WERI-Rb-1 (cell line): Measurements from ENCODE around the gene NRXN3.

ENCODE experiments used
- DNase-seq: peaks from one replicate; pipeline ENCODE4 v3.0.0-alpha.2; 2020
- H3K27ac ChIP-seq: fragments of 250-450 bp; sonication (Bioruptor Pico); 2 replicates; pipeline ENCODE4 v1.5.1; 2020; ENCODE audit warnings: mild to moderate bottlenecking, moderate library complexity
- H3K27me3 ChIP-seq: fragments of 250-450 bp; sonication (Bioruptor Pico); 2 replicates; pipeline ENCODE4 v1.5.1; 2021; ENCODE audit warnings: mild to moderate bottlenecking, low read depth, moderate library complexity; ENCODE audit not compliant: insufficient read depth, severe bottlenecking
- H3K36me3 ChIP-seq: fragments of 250-450 bp; sonication (Bioruptor Pico); 2 replicates; pipeline ENCODE4 v1.5.1; 2020; ENCODE audit warnings: mild to moderate bottlenecking, moderate library complexity
- H3K4me3 ChIP-seq: 2 replicates; pipeline ENCODE4 v1.5.1; 2011; ENCODE audit warnings: low read depth, mild to moderate bottlenecking, control low read depth, low read length
- H3K9me3 ChIP-seq: fragments of 250-450 bp; sonication (Bioruptor Pico); 2 replicates; pipeline ENCODE4 v1.5.1; 2021; ENCODE audit warnings: mild to moderate bottlenecking, moderate library complexity; ENCODE audit not compliant: severe bottlenecking
- CTCF ChIP-seq: IDR thresholded peaks from 2 replicates; pipeline ENCODE4 v1.5.1; 2011; ENCODE audit warnings: low read depth, mild to moderate bottlenecking, control low read depth, inconsistent platforms, low read length

The NRXN3 gene

GRCh38 chr14:78175412-78175811, 5.2 kb downstream of the NRXN3 start:
- H3K27me3 ChIP-seq: no peaks in the 10 kb centered on the region
- no peak overlapping the region for H3K4me3 ChIP-seq
- H3K9me3 ChIP-seq: no peaks in the 10 kb centered on the region
- H3K36me3 ChIP-seq: no peaks in the 10 kb centered on the region
- H3K27ac ChIP-seq: no peak overlapping the region
- DNase-seq: no peak
- no peak for TF ChIP-seq CTCF

GRCh38 chr14:78178071-78178470, 7.9 kb downstream of the NRXN3 start:
- Histone ChIP-seq H3K27ac (no peak overlapping the region), H3K4me3 (no peak overlapping the region), H3K36me3 (no peaks in the 10 kb centered on the region), H3K9me3 (no peaks in the 10 kb centered on the region), H3K27me3 (no peaks in the 10 kb centered on the region)
- TF ChIP-seq CTCF: no peak
- DNase-seq: no peak

- Histone ChIP-seq H3K4me3 (no peak overlapping the region), H3K9me3 (no peaks in the 10 kb centered on the region), H3K27me3 (no peaks in the 10 kb centered on the region), H3K27ac (no peak overlapping the region), H3K36me3 (no peaks in the 10 kb centered on the region)
- no peak for TF ChIP-seq CTCF
- no peak for DNase-seq
These were observed 8.8 kb downstream of the NRXN3 start for GRCh38 chr14:78178971-78179370.

GRCh38 chr14:78181270-78181669, 11.1 kb downstream of the NRXN3 start:
- no peaks in the 10 kb centered on the region for H3K9me3 ChIP-seq

GRCh38 chr14:78182722-78183121, 12.5 kb downstream of the NRXN3 start:
- no peak for TF ChIP-seq CTCF
- DNase-seq: no peak
- Histone ChIP-seq H3K4me3 (no peak overlapping the region), H3K9me3 (no peaks in the 10 kb centered on the region), H3K36me3 (no peaks in the 10 kb centered on the region), H3K27me3 (no peaks in the 10 kb centered on the region), H3K27ac (no peak overlapping the region)

More at GRCh38 chr14:78181270-78181669, 11.1 kb downstream of the NRXN3 start:
- no peak for TF ChIP-seq CTCF
- Histone ChIP-seq H3K27me3 (no peaks in the 10 kb centered on the region), H3K27ac (no peak overlapping the region), H3K36me3 (no peaks in the 10 kb centered on the region), H3K4me3 (no peak overlapping the region)
- DNase-seq: no peak

GRCh38 chr14:78184157-78184556, 14.0 kb downstream of the NRXN3 start:
- no peaks in the 10 kb centered on the region for H3K27me3 ChIP-seq
- H3K9me3 ChIP-seq: no peaks in the 10 kb centered on the region
- H3K27ac ChIP-seq: no peak overlapping the region
- H3K4me3 ChIP-seq: no peak overlapping the region
- DNase-seq: no peak
- TF ChIP-seq CTCF: no peak
- no peaks in the 10 kb centered on the region for H3K36me3 ChIP-seq
